BLaER1 (cell line): Measurements from ENCODE around the gene ATG2B.

ENCODE experiments used
- H3K27ac ChIP-seq: shearing (Covaris generic); formaldehyde crosslinking; 2 replicates; pipeline ENCODE4 v1.8.1; 2022
- H3K27me3 ChIP-seq: shearing (Covaris generic); formaldehyde crosslinking; 2 replicates; pipeline ENCODE4 v1.8.1; 2022
- H3K36me3 ChIP-seq: shearing (Covaris generic); formaldehyde crosslinking; 2 replicates; pipeline ENCODE4 v1.8.1; 2022
- H3K4me1 ChIP-seq: shearing (Covaris generic); formaldehyde crosslinking; 2 replicates; pipeline ENCODE4 v1.8.1; 2022
- H3K4me2 ChIP-seq: shearing (Covaris generic); formaldehyde crosslinking; 2 replicates; pipeline ENCODE4 v1.8.1; 2022
- H3K4me3 ChIP-seq: shearing (Covaris generic); formaldehyde crosslinking; 2 replicates; pipeline ENCODE4 v1.8.1; 2022
- H3K9ac ChIP-seq: shearing (Covaris generic); formaldehyde crosslinking; 2 replicates; pipeline ENCODE4 v1.8.1; 2022
- H3K9me3 ChIP-seq: shearing (Covaris generic); formaldehyde crosslinking; 2 replicates; pipeline ENCODE4 v1.8.1; 2022
- H4K20me1 ChIP-seq: shearing (Covaris generic); formaldehyde crosslinking; 2 replicates; pipeline ENCODE4 v1.8.1; 2022
- Cebpa-rat ChIP-seq: shearing (Covaris generic); IDR thresholded peaks from 2 replicates; pipeline ENCODE4 v1.8.1; 2022

Gene ATG2B

DNA sequence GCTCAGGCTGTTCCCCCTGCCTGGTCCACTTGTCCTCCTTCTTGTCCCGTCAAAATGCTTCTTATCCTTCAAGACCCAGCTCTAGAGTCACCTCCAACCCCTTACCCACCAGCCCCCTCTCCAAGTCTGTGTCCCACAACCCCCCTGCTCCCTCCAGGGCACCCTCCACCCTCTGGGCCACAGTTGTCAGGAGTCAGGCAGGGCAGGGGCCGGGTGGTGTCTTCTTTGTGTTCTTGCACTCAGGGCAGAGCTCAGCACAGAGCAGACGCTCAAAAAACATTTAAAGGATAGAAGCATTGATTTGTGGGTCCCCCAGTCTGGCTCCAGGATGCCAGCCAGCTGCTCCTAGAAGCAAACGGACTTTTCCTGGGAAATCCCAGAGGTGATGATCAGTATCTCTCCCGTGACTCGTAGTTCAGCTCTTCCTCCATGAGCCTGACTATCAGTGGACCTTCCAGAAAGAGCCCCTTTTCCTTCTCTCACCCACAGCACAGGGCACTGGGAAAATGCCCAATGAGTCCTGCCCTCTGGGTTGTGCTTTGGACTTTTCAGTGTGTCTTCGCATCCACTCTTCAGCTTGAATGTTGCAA, 124.4 kb downstream of the ATG2B start:
- H3K9ac ChIP-seq, result no peak overlapping the region
- no peak overlapping the region for H3K4me3 ChIP-seq
- no peaks in the 10 kb centered on the region for H4K20me1 ChIP-seq
- no peak for TF ChIP-seq Cebpa-rat
- no peak overlapping the region for H3K27ac ChIP-seq
- no peaks in the 10 kb centered on the region for H3K4me1 ChIP-seq
- H3K27me3 ChIP-seq, result no peaks in the 10 kb centered on the region
- no peak overlapping the region for H3K4me2 ChIP-seq
- H3K36me3 ChIP-seq, result no peaks in the 10 kb centered on the region
- no peaks in the 10 kb centered on the region for H3K9me3 ChIP-seq

GRCh38 chr14:96237641-96238040, 125.5 kb downstream of the ATG2B start:
- no peak overlapping the region for H3K4me2 ChIP-seq
- no peaks in the 10 kb centered on the region for H3K36me3 ChIP-seq
- no peak overlapping the region for H3K27ac ChIP-seq
- H3K9ac ChIP-seq, result no peak overlapping the region
- H4K20me1 ChIP-seq, result no peaks in the 10 kb centered on the region
- H3K27me3 ChIP-seq, result no peaks in the 10 kb centered on the region
- no peaks in the 10 kb centered on the region for H3K9me3 ChIP-seq
- no peak for TF ChIP-seq Cebpa-rat
- no peaks in the 10 kb centered on the region for H3K4me1 ChIP-seq
- no peak overlapping the region for H3K4me3 ChIP-seq

DNA sequence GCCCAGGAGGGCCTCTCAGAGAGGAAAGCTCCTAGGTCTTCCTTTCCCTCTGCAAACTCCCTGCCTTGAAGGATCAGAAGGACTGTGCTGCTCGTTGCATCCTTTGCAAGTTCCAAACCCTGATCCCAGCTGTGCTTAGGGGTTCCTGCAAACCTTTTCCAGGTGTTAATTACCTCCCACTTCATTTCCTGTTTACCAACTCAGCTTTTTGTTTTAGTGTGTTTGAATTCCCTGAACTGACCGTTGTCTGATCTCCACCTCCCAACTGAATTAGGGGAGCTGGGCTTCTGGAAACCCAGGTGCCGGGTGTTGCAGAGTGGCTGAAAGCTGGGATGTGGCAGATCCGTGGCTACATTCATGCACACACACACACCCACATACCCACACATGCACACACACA, 127.7 kb downstream of the ATG2B start:
- TF ChIP-seq Cebpa-rat, result no peak
- no peaks in the 10 kb centered on the region for H3K36me3 ChIP-seq
- no peak overlapping the region for H3K4me3 ChIP-seq
- no peaks in the 10 kb centered on the region for H3K27me3 ChIP-seq
- H3K27ac ChIP-seq, result no peak overlapping the region
- no peaks in the 10 kb centered on the region for H4K20me1 ChIP-seq
- H3K4me2 ChIP-seq, result no peak overlapping the region
- no peaks in the 10 kb centered on the region for H3K4me1 ChIP-seq
- no peaks in the 10 kb centered on the region for H3K9me3 ChIP-seq
- H3K9ac ChIP-seq, result no peak overlapping the region

DNA sequence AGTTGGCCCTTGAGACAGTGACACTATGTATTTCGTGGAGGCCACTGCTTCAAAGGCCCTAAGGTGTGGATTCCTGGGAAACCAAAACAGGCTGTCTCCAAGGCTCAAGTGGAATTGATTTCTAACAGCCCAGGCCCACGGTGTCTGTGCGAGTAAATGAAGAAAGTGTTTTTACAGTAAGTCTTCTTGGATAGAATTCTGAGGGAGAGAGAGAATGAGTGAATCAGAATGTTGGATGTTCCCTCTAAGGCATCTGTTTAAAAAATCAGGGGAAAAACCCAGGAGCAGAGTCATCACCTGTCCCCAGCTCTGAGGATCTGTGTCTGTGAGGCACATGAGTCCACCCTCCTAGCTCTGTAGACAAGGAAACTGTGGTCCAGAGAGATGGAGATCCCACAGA, 129.5 kb downstream of the ATG2B start:
- H3K36me3 ChIP-seq, result no peaks in the 10 kb centered on the region
- H3K27ac ChIP-seq, result no peak overlapping the region
- no peaks in the 10 kb centered on the region for H3K27me3 ChIP-seq

GRCh38 chr14:96232506-96232905, 130.6 kb downstream of the ATG2B start:
- Histone ChIP-seq H3K27ac (no peak overlapping the region), H3K9me3 (peaks cover 15% of the 10 kb centered on the region), H3K9ac (no peak overlapping the region), H3K4me1 (no peaks in the 10 kb centered on the region), H3K27me3 (no peaks in the 10 kb centered on the region), H4K20me1 (no peaks in the 10 kb centered on the region), H3K36me3 (no peaks in the 10 kb centered on the region), H3K4me2 (no peak overlapping the region), H3K4me3 (no peak overlapping the region)
- no peak for TF ChIP-seq Cebpa-rat

More for the DNA sequence above, 129.5 kb downstream of the ATG2B start:
- H3K4me3 ChIP-seq, result no peak overlapping the region
- H3K4me1 ChIP-seq, result no peaks in the 10 kb centered on the region
- no peak for TF ChIP-seq Cebpa-rat
- H4K20me1 ChIP-seq, result no peaks in the 10 kb centered on the region
- H3K4me2 ChIP-seq, result no peak overlapping the region
- peaks cover 3% of the 10 kb centered on the region for H3K9me3 ChIP-seq
- no peak overlapping the region for H3K9ac ChIP-seq

- Histone ChIP-seq H3K27ac (no peak overlapping the region), H4K20me1 (no peaks in the 10 kb centered on the region), H3K4me2 (no peak overlapping the region), H3K9ac (no peak overlapping the region), H3K4me1 (no peaks in the 10 kb centered on the region), H3K27me3 (no peaks in the 10 kb centered on the region), H3K4me3 (no peak overlapping the region), H3K36me3 (no peaks in the 10 kb centered on the region), H3K9me3 (peaks cover 17% of the 10 kb centered on the region)
- TF ChIP-seq Cebpa-rat, result no peak
These were observed 131.5 kb downstream of the ATG2B start for GRCh38 chr14:96231526-96232130.

DNA sequence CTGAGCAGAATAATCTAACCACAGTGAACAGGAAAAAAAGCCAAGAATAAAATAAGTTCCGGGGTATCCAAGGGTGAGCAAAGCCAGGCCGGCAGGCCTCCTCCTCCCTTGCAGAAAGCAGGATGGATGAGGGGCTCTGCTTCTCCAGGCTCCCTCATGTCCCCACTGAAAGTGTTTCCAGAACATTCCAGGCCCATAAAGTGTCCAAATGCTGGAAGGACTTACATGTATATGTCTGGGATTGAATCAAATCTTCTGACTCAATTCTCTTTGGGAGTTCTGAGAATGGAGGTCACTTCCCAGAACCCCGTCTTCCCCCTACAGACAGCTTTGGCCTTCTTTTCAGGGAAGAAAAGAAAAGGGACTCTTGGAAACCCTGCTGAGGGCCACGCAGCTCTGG, 132.1 kb downstream of the ATG2B start:
- no peak overlapping the region for H3K4me2 ChIP-seq
- H3K9me3 ChIP-seq, result peaks cover 17% of the 10 kb centered on the region
- no peak overlapping the region for H3K27ac ChIP-seq
- H4K20me1 ChIP-seq, result no peaks in the 10 kb centered on the region
- no peaks in the 10 kb centered on the region for H3K27me3 ChIP-seq
- H3K4me1 ChIP-seq, result no peaks in the 10 kb centered on the region
- no peak overlapping the region for H3K4me3 ChIP-seq
- TF ChIP-seq Cebpa-rat, result no peak
- no peak overlapping the region for H3K9ac ChIP-seq
- H3K36me3 ChIP-seq, result no peaks in the 10 kb centered on the region

- Histone ChIP-seq H3K36me3 (no peaks in the 10 kb centered on the region), H4K20me1 (no peaks in the 10 kb centered on the region), H3K4me1 (no peaks in the 10 kb centered on the region), H3K4me3 (no peak overlapping the region), H3K4me2 (no peak overlapping the region), H3K9ac (no peak overlapping the region), H3K27ac (no peak overlapping the region), H3K9me3 (peaks cover 17% of the 10 kb centered on the region), H3K27me3 (no peaks in the 10 kb centered on the region)
- TF ChIP-seq Cebpa-rat, result no peak
These were observed 133.8 kb downstream of the ATG2B start for GRCh38 chr14:96229315-96229714.
